ENCODE measurements around the gene TFCP2.
"Not testable (repeated sequence)": the region's sequence is repeated elsewhere in the genome, so short reads cannot be mapped to it uniquely, and the experiment has no call there.

TFCP2 gene

DNA sequence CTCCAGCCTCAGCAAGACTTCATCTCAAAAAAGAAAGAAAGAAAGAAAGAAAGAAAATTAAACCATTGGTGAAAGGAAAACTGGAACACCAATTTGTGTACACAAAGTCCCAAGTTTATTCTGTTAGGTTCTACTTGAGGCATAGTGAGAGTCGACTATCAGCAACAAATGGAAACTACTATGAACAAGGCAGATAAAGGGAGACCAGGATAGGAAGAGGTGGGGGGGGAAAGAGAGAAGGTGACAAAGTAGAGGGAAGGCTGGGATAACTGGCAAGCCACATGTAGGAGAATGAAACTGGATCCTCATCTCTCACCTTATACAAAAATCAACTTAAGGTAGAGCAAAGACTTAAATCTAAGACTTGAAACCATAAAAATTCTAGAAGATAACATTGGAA is 25.6 kb downstream of the TFCP2 start:
- DNase-seq = no peak

- DNase-seq = no peak
These were observed 33.6 kb downstream of the TFCP2 start for GRCh38 chr12:51139292-51139844.

DNA sequence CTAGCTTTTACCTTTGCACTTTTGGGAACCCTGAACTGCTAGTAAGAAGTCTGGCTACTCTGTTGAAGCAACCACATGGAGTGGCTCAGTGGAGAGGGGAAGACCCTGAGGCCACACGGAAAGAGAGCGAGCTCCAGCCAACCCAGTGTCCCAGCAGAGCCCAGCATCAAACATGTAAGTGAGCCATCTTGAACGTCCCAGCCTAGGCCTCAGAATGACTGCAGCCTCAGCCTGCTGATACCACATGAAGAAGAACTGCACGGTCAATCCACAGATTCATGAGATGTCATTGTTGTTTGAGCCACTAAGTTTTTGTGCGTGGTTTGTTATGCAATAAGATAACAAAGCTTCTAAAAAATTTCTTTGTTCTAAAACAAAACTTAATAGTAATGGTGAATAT is 40.2 kb downstream of the TFCP2 start:
- DNase-seq = no peak

DNA sequence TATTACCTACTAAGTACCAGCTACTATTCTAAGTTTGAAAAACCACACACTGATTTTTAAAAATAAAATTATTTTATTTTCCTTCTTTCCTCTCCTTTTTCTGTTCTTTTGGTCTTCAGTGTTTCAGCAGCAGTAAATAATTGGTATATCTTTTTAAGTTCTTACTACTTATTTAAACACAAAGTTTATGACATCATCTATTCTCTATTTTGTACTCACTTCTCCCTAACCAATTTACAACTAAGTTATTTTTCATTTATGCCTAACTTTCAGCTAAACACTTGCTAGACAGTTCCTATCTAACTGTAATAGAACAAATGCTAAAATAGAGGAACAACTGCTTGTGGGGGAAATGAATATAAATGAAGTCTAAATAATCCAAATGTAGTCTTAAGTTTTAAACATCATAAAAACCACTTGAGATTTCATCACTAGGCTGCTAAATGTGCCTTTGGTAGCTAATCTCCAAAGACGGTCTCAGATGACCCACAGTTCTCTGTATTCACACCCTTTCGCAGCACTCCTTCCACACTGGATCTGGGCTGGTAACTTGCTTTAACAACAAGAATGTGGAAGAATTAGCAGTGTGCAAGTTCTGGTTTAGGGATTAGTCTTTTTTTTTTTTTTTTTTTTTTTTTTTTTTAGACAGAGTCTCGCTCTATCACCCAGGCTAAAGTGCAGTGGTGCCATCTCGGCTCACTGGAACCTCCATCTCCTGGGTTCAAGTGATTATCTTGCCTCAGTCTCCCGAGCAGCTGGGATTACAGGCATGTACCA is 41.0 kb downstream of the TFCP2 start:
- no peak for DNase-seq

- no peak for DNase-seq
These were observed 44.0 kb downstream of the TFCP2 start for GRCh38 chr12:51128919-51129318.

- no peak for DNase-seq
These were observed 45.7 kb downstream of the TFCP2 start for GRCh38 chr12:51127050-51127729.

GRCh38 chr12:51126297-51126696 is 46.6 kb downstream of the TFCP2 start:
- DNase-seq = no peak

- DNase-seq = no peak
These were observed 48.4 kb downstream of the TFCP2 start for GRCh38 chr12:51124504-51124903.

GRCh38 chr12:51122844-51123243 is 50.1 kb downstream of the TFCP2 start:
- no peak for DNase-seq

GRCh38 chr12:51118706-51119105 is 54.2 kb downstream of the TFCP2 start:
- no peak for DNase-seq

- no peak for DNase-seq
These were observed 57.4 kb downstream of the TFCP2 start for GRCh38 chr12:51115533-51115932.

DNA sequence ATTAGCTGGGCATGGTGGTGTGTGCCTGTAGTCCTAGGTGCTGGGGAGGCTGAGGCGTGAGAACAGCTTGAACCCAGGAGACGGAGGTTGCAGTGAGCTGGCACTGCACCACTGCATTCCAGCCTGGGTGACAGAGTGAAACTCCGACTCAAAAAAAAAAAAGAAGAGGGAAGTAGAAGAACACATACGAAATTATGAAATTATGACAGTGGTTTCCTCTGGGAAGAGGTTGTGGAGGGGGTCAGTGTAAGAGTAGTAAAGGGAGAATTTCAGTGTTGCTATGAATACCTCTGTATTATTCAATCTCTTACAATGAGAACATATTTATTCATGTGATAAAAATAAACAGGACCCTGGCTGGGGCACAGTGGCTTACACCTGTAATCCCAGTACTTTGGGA is 64.8 kb downstream of the TFCP2 start:
- no peak for DNase-seq

- DNase-seq = no peak
These were observed 69.0 kb downstream of the TFCP2 start for GRCh38 chr12:51103977-51104376.

- no peak for DNase-seq
These were observed 74.3 kb downstream of the TFCP2 start for GRCh38 chr12:51098611-51099010.

- DNase-seq = no peak
These were observed 82.2 kb downstream of the TFCP2 start for GRCh38 chr12:51090705-51091229.

DNA sequence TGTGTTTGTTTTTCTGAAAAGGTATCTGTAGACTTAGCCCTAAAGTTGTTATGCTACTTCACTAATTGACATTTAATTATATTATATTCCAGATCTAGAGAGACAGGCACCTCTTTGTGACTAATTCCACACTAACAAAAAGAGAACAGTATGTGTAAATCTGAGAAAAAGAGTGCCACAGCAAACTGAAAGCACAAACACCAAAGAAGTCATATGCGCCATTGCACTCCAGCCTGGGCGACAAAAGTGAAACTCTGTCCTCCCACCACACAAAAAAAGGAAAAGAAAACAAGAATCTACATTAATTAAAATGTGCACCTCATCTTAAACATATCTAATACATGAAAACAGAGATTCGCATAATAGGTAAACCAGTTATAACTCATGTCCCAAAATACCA is 85.1 kb downstream of the TFCP2 start:
- DNase-seq = no peak

- DNase-seq = no peak
These were observed 86.0 kb downstream of the TFCP2 start for GRCh38 chr12:51086933-51087332.

- no peak for DNase-seq
These were observed 87.2 kb downstream of the TFCP2 start for GRCh38 chr12:51085757-51086156.

DNA sequence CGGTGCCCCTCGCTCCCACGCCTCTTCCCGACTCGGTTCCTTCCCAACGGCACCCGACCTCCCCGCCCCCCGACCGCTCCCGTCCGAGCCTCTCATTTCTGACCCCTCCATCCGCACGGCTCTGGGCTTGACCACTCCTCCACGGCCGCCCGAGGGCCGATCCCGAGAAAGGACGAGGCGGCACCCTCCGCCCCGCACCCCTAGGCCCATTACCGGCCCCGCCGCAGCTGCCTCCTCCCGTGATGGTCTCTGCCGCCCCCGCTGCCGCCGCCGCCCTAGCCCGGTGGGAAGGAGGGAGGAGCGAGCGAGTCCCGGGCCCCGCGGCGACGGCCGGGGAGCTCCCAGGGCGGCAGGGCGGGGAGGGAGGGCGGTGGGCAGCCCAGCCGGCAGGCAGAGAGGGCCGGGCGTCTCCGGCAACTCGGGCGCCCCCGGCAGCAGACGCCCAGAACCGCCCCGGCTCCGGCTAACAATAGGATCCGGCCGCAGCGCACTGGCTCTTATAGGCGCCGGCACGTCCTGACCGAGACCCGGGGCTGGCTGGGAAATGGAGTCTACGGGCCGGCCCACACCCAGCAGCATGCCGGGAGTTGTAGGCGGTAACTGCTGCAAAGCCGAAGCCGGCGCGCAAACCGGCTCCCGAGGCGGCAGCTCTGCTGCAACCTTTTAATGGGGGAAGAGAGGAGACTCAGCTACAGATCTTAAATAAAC is 89.7 kb downstream of the TFCP2 start, which contains the start of gene CSRNP2:
Gene CSRNP2, minus strand, starts transcription at position 471 of the 708 bp plus-strand sequence. CDS start 7,035 bp downstream, outside the sequence.
- peak; percentile 85 to 95 for DNase-seq

- no peak for DNase-seq
These were observed 90.3 kb downstream of the TFCP2 start for GRCh38 chr12:51082561-51083125.

GRCh38 chr12:51081421-51081820 is 91.5 kb downstream of the TFCP2 start:
- DNase-seq = no peak

DNA sequence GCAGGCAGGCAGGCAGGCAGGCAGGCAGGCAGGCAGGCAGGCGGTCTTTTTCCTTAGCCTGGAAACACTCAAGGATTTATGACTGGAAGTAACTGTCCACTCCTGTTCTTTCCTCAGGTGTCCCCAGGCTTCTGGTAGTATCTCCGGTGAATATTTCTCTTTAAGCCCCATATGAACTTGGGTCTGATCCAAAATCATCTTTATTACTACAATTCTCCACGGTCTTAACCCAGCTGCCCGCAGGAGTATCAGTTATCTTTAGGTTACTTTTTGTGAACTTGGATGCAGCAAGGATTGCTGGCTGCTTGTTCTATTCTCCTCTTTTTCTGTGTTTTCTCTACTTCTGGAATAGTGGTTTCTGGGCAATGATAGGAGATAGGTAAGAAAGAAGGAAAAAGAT is 92.8 kb downstream of the TFCP2 start:
- DNase-seq = no peak

- DNase-seq = not testable (repeated sequence)
These were observed 94.1 kb downstream of the TFCP2 start for GRCh38 chr12:51078866-51079265.
